HG03103 (cell line): Measurements from ENCODE around the gene PTPN23.

ENCODE experiments used
- ATAC-seq: cut with Tn5 transposase; IDR thresholded peaks from one replicate; pipeline ENCODE4 v1.9.1; 2021; ENCODE audit warnings: low read depth; ENCODE audit not compliant: unreplicated experiment

Gene PTPN23

GRCh38 chr3:47419083-47420043 lies 38.5 kb downstream of the PTPN23 start:
- no peak for ATAC-seq

- no peak for ATAC-seq
Measured at GRCh38 chr3:47420044-47420430, 39.2 kb downstream of the PTPN23 start.

DNA sequence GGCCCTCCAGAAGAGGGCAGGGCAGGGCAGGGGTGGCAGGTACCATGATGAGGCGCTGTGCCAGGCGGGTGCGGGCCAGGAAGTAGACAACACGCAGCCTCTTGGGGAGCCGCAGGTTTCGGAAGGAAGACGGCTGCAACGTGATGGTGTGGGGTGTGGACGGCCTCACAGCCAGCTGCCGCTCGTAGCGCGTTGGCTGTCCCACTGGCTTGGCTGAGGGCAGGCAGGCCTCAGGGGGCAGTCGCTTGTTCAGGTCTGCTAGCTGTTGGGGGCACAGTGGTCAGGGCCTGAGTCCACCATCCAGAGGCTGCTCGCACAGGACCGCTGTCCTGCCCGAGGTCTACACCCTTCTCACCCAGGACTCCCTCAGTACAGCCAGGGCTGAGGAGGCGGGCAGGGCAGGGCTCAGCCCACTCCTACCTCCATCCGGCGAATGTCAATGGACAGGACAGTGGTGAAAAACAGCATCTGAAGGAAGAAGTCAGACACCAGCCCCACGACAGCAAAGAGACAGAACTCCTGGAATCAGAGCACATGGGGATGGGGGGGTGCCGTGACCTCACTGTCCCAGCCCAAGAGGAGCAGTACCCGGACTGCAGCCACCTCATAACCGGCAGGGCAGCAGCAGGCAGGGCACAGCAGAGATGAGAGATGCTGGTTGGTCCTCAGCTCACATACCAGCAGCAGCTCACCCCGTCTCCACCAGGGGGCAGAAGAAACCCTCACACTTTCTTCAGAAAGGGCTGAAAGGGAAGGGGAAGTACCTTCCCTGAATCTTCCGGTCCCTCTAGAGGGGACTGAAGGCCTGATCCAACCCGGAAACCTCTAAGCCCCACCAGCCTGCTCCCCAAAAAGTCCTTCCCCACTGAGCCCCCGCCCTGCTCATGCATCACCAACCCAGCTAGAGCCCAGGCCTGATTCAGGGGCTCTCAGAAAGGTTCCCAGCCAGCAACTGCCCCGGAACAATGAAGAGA lies 40.0 kb downstream of the PTPN23 start:
- ATAC-seq: peak; percentile 49

DNA sequence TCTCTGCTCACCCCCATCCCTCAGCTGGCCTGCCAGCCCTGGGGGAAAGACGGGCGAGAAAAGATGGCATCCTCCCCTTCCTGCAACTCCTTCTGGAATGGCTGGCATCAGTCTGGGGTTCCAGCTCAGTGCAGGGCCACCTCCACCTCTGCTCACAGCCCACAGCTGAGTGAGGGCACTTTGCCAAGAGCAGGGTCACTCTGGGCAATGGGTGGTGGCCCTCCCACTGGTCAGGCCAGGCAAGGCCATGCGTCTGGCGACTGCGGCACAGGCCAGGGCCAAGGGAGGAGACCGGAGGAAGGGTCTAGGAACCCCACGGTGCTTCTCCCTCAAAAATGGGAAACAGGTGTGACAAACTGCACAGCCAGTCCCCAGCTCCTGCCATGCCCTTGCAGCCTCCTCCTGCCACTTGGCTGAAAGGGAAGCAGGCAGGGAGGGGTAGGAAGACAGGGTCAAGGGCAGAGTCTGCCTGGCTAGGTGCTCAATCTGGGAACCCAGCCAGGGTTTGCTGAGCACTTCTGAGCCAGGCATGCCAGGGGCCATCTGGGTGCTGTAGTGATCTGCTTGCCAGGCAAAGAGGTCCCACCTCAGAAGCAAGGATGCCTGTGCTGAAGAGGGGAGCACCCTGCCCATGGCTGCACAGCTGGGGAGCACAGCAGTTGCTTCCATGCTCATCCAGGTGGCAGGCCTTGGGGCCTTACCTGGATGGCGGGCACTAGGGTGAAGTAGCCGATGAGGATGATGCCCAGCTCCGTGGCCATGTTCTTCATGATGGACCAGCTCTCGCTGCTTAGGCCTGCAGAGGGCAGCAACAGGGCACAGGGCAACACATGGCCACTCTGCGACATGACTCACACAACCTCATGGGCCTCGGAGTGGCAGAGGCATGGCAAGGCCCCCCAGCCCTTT lies 41.2 kb downstream of the PTPN23 start:
- no peak for ATAC-seq

- no peak for ATAC-seq
Measured at GRCh38 chr3:47422743-47423142, 41.9 kb downstream of the PTPN23 start.

DNA sequence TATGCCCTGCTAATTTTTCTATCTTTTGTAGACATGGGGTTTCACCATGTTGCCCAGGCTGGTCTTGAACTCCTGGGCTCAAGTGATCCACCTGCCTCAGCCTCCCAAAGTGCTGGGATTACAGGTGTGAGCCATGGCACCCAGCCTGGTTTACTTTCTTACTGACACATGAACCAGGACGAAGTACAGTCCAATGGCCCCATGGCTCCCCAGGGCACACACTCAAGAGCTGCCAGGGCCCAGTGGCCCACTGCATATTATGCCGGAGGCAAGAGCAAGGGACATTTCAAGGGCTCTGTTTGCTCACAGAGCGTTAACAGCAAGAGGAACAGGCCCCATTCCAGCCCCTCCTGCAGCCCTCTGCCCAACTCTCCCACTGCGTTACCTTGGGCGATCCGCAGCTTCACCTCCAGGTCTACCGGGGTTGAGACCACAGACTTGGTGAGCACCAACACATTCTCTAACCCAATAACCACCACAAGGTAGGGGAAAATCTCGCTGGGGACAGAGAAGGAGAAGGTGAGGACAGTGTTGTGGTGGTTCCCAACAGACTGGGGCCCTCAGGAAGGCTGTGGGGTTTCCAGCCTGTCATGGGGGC lies 42.8 kb downstream of the PTPN23 start:
- no peak for ATAC-seq

- ATAC-seq: no peak
Measured at GRCh38 chr3:47424434-47425382, 43.9 kb downstream of the PTPN23 start.

DNA sequence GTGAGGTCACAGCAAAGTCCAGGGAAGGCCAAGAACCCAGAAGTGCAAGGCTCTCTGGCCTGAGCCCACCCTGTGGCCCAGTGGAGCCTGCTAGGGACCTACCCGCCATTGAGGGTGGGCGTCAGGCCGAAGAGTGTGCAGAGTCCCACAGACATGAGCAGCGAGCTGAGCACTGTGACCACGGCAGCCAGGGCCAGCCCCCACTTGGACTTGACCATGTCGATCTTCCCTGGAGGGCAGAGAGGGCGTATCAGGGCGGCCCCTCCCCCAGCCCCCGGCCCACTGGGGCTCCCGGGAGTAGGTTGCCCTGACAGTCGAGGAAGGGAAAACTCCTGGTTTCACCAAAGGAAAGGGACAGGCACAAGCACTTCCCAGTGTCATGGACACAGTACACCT lies 44.6 kb downstream of the PTPN23 start:
- ATAC-seq: no peak

- ATAC-seq: no peak
Measured at GRCh38 chr3:47425959-47426358, 45.1 kb downstream of the PTPN23 start.

GRCh38 chr3:47427866-47428265 lies 47.0 kb downstream of the PTPN23 start:
- no peak for ATAC-seq

GRCh38 chr3:47428662-47429061 lies 47.8 kb downstream of the PTPN23 start:
- ATAC-seq: no peak

- no peak for ATAC-seq
Measured at GRCh38 chr3:47429476-47430270, 48.9 kb downstream of the PTPN23 start.

- ATAC-seq: no peak
Measured at GRCh38 chr3:47430606-47431005, 49.8 kb downstream of the PTPN23 start.

DNA sequence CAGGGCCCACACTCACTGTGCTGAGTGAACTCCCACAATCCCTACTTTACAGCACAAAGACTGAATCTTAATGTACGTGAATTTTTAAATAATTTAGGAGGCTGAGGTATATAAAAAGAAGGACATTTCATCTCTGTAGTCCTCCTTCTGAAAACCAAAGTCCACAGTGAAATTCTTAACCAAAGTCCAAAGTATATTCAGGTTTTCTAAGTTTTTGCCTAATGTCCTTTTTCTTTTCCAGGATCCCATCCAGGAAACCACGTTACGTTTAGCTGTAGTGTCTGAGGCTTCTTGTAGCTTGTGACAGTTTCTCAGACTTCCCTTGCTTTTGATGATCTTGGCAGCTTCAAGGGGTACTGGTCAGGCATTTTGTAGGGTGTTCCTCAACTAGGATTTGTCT lies 50.4 kb downstream of the PTPN23 start:
- ATAC-seq: no peak

GRCh38 chr3:47432673-47433072 lies 51.9 kb downstream of the PTPN23 start:
- no peak for ATAC-seq

DNA sequence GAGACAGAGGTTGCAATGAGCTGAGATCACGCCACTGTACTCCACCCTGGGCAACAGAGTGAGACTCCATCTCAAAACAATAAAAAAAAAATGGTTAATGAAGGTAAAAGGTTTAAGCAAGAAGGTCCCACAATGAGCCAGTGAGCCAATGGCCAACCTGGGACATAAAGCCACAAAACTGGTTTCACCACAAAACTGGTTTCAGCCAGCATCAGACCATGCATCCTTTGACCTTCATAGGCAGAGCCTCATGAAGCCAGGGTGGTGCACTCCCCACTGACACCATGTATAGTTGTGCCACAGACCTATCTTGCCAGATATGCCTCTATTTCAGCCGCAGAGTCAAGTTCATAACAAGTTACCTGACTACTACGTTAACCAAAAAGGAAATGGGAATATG lies 53.0 kb downstream of the PTPN23 start:
- no peak for ATAC-seq

DNA sequence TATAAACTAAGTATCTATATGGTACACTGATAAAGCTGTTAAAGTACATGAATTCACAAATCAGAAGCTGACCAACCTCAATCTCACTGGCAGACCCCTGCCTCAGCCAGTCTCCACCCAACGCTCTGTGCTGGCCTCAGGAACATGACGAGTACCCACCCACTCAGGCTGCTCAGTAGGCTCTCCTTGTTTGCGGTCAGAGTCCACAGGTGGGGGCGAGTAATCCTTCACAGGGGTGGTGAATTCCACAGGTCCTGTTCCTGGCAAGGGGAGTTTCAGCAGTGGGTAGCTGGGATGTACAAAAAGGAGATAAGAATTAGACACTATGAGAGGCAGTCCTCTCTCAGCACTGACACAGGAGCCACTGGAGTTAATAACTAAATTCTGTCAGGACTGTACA lies 54.0 kb downstream of the PTPN23 start:
- ATAC-seq: no peak

DNA sequence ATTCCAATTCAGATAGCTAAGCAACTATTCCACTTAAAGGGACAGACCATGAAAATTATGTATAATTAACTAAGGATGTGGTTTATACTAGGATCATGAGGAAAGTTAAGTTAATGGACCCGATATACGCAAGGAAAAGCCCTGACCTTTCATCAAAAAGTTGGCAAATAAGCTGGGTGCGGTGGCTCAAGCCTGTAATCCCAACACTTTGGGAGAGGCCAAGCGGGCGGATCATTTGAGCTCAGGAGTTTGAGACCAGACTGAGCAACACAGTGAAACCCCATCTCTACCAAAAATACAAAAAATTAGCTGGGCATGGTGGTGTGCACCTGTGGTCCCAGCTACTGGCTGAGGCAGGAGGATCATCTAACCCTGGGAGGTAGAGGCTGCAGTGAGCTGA lies 55.4 kb downstream of the PTPN23 start:
- no peak for ATAC-seq
